IMR-90 (cell line): Measurements from ENCODE around the gene CANX. TPM values are rescaled to one million over a fixed set of nuclear protein-coding genes. Genes with fewer than 3 reads are reported as not detected.

Source experiments
- ATAC-seq: fragments of 200-7000 bp; cut with Tn5 transposase; 2 replicates; pipeline ENCODE4 v1.9.1; 2020; ENCODE audit warnings: low read depth, mild to moderate bottlenecking, moderate library complexity
- BruUV-seq: library from RNA; stranded (reverse); fragments of 400-500 nt; replicated peaks from 2 replicates; lab custom pipeline; 2021; lab: Mats Ljungman, UMichigan
- CTCF ChIA-PET: fragments of 300-600 bp; formaldehyde crosslinking; extraction: SDS; loops from one replicate; lab custom pipeline; 2021; ENCODE audit warnings: antibody characterized with exemption; lab: Yijun Ruan, JAX
- POLR2A ChIA-PET: fragments of 300-600 bp; sonication (Branson Sonifier 250); formaldehyde crosslinking; loops from one replicate; lab custom pipeline; 2022; ENCODE audit warnings: antibody characterized with exemption; ENCODE audit not compliant: unreplicated experiment; lab: Charles Lee
- DNase-seq: peaks from one replicate; pipeline ENCODE4 v3.0.0; 2013
- H2AFZ ChIP-seq: replicated peaks from 2 replicates; pipeline ENCODE3; 2013; ENCODE audit warnings: low read length, mild to moderate bottlenecking; ENCODE audit not compliant: poor library complexity
- H2AK5ac ChIP-seq: 2 replicates; pipeline ENCODE4 v1.6.1; 2013; ENCODE audit warnings: low read depth, low read length, inconsistent platforms
- H2AK9ac ChIP-seq: replicated peaks from 2 replicates; pipeline ENCODE3; 2013; ENCODE audit warnings: mild to moderate bottlenecking, low read depth, low read length, moderate library complexity; ENCODE audit not compliant: poor library complexity
- H2BK120ac ChIP-seq: 2 replicates; pipeline ENCODE4 v1.6.1; 2013; ENCODE audit warnings: low read depth, low read length, inconsistent platforms
- H2BK15ac ChIP-seq: 3 replicates; pipeline ENCODE4 v1.6.1; 2013; ENCODE audit warnings: low read depth, low read length, inconsistent platforms
- H2BK20ac ChIP-seq: 2 replicates; pipeline ENCODE4 v1.6.1; 2013; ENCODE audit warnings: low read depth, mild to moderate bottlenecking, inconsistent platforms, low read length, moderate library complexity
- H2BK5ac ChIP-seq: 2 replicates; pipeline ENCODE4 v1.6.1; 2013; ENCODE audit warnings: mild to moderate bottlenecking, low read depth, low read length, inconsistent platforms; ENCODE audit not compliant: poor library complexity, severe bottlenecking
- H3K14ac ChIP-seq: replicated peaks from 2 replicates; pipeline ENCODE4 v1.6.1; 2013; ENCODE audit warnings: low read depth, low read length, inconsistent platforms
- H3K18ac ChIP-seq: 2 replicates; pipeline ENCODE4 v1.6.1; 2013; ENCODE audit warnings: low read depth, low read length, control low read depth
- H3K23ac ChIP-seq: 2 replicates; pipeline ENCODE4 v1.6.1; 2013; ENCODE audit warnings: low read depth, low read length, inconsistent platforms
- H3K27ac ChIP-seq: 2 replicates; pipeline ENCODE4 v1.5.1; 2013; ENCODE audit warnings: mild to moderate bottlenecking, control low read depth, low read length; ENCODE audit not compliant: insufficient read depth
- H3K27me3 ChIP-seq: 2 replicates; pipeline ENCODE4 v1.6.1; 2013; ENCODE audit warnings: low read length; ENCODE audit not compliant: control insufficient read depth, insufficient read depth
- H3K36me3 ChIP-seq: 2 replicates; pipeline ENCODE4 v1.6.1; 2013; ENCODE audit warnings: low read length, mixed read lengths; ENCODE audit not compliant: control insufficient read depth, insufficient read depth
- H3K4ac ChIP-seq: 2 replicates; pipeline ENCODE4 v1.6.1; 2013; ENCODE audit warnings: low read depth, low read length, inconsistent platforms
- H3K4me1 ChIP-seq: 2 replicates; pipeline ENCODE4 v1.6.1; 2013; ENCODE audit warnings: low read length, mixed read lengths; ENCODE audit not compliant: control insufficient read depth, insufficient read depth
- H3K4me2 ChIP-seq: 2 replicates; pipeline ENCODE4 v1.6.1; 2013; ENCODE audit warnings: low read depth, mild to moderate bottlenecking, control low read depth, low read length, moderate library complexity
- H3K4me3 ChIP-seq: 2 replicates; pipeline ENCODE4 v1.5.1; 2013; ENCODE audit warnings: low read depth, mild to moderate bottlenecking, control low read depth, low read length, moderate library complexity; ENCODE audit not compliant: insufficient read depth
- H3K56ac ChIP-seq: 2 replicates; pipeline ENCODE4 v1.6.1; 2013; ENCODE audit warnings: low read length, inconsistent platforms; ENCODE audit not compliant: insufficient read depth; ENCODE audit errors: extremely low read depth
- H3K79me1 ChIP-seq, 2 experiments: 2 replicates each; pipeline ENCODE4 v1.6.1; 2013; ENCODE audit warnings: low read length in 2 of 2, inconsistent platforms in 1 of 2, low read depth in 1 of 2
- H3K9ac ChIP-seq: 2 replicates; pipeline ENCODE4 v1.6.1; 2013; ENCODE audit warnings: low read depth, low read length, control low read depth
- H3K9me1 ChIP-seq: 2 replicates; pipeline ENCODE4 v1.6.1; 2013; ENCODE audit warnings: low read length, inconsistent platforms; ENCODE audit not compliant: insufficient read depth
- H3K9me3 ChIP-seq: 2 replicates; pipeline ENCODE4 v1.6.1; 2013; ENCODE audit warnings: low read length; ENCODE audit not compliant: control insufficient read depth, insufficient read depth
- H4K20me1 ChIP-seq: 2 replicates; pipeline ENCODE4 v1.6.1; 2013; ENCODE audit warnings: low read length, inconsistent platforms; ENCODE audit not compliant: insufficient read depth
- H4K5ac ChIP-seq: 2 replicates; pipeline ENCODE4 v1.6.1; 2013; ENCODE audit warnings: mild to moderate bottlenecking, low read depth, low read length, control low read depth
- H4K8ac ChIP-seq, 2 experiments: 2 replicates each; pipeline ENCODE4 v1.6.1; 2013; ENCODE audit warnings: low read depth in 2 of 2, low read length in 2 of 2, control low read depth in 1 of 2, inconsistent platforms in 1 of 2
- H4K91ac ChIP-seq: 2 replicates; pipeline ENCODE4 v1.6.1; 2013; ENCODE audit warnings: low read depth, low read length, inconsistent platforms; ENCODE audit not compliant: insufficient read depth
- BHLHE40 ChIP-seq: fragments of 150-350 bp; IDR thresholded peaks from 2 replicates; pipeline ENCODE4 v1.6.1; 2016; ENCODE audit warnings: mild to moderate bottlenecking, low read depth, low read length
- CEBPB ChIP-seq: IDR thresholded peaks from 2 replicates; pipeline ENCODE4 v1.6.1; 2012; ENCODE audit warnings: low read depth, low read length, improper control_type of control experiment
- CHD1 ChIP-seq: IDR thresholded peaks from 2 replicates; pipeline ENCODE4 v1.6.1; 2012; ENCODE audit warnings: low read depth, low read length, improper control_type of control experiment
- FOS ChIP-seq: fragments of 150-350 bp; IDR thresholded peaks from 2 replicates; pipeline ENCODE4 v1.6.1; 2016; ENCODE audit warnings: low read depth, low read length
- MAFK ChIP-seq: IDR thresholded peaks from 2 replicates; pipeline ENCODE4 v1.6.1; 2012; ENCODE audit warnings: low read depth, low read length, improper control_type of control experiment
- MAZ ChIP-seq: IDR thresholded peaks from 2 replicates; pipeline ENCODE4 v1.6.1; 2012; ENCODE audit warnings: low read depth, mild to moderate bottlenecking, low read length, improper control_type of control experiment, moderate library complexity, borderline replicate concordance
- MXI1 ChIP-seq: IDR thresholded peaks from 2 replicates; pipeline ENCODE4 v1.6.1; 2012; ENCODE audit warnings: low read depth, mild to moderate bottlenecking, low read length, moderate library complexity, borderline replicate concordance
- NFE2L2 ChIP-seq: fragments of 150-350 bp; IDR thresholded peaks from 2 replicates; pipeline ENCODE4 v1.6.1; 2016; ENCODE audit warnings: low read depth, mild to moderate bottlenecking, low read length
- POLR2A ChIP-seq: IDR thresholded peaks from 2 replicates; pipeline ENCODE4 v1.6.1; 2012; ENCODE audit warnings: mild to moderate bottlenecking, low read depth, low read length
- RAD21 ChIP-seq: IDR thresholded peaks from 2 replicates; pipeline ENCODE4 v1.6.1; 2012; ENCODE audit warnings: low read length, improper control_type of control experiment
- RCOR1 ChIP-seq: IDR thresholded peaks from 2 replicates; pipeline ENCODE4 v1.6.1; 2012; ENCODE audit warnings: mild to moderate bottlenecking, low read length, improper control_type of control experiment; ENCODE audit not compliant: insufficient replicate concordance
- RFX5 ChIP-seq: IDR thresholded peaks from 2 replicates; pipeline ENCODE4 v1.8.0; 2012; ENCODE audit warnings: low read depth, mild to moderate bottlenecking, low read length, moderate library complexity
- SMC3 ChIP-seq: fragments of 150-350 bp; IDR thresholded peaks from 2 replicates; pipeline ENCODE4 v1.6.1; 2016; ENCODE audit warnings: low read depth, mild to moderate bottlenecking, antibody characterized with exemption, low read length, moderate library complexity
- WGBS, 2 experiments: methylation state at CpG; one replicate each; pipeline versions ENCODE4 v1.1.5 to v1.1.7; 2013; ENCODE audit warnings: missing lambda C conversion rate in 2 of 2; ENCODE audit not compliant: insufficient read length in 1 of 2; ENCODE audit errors: extremely low coverage in 2 of 2; 5-methylcytosine and 5-hydroxymethylcytosine counted together
- dilution Hi-C: fragments of 300-500 bp; cut with HindIII; formaldehyde crosslinking; loops from one replicate; pipeline ENCODE4 v1.14.3; 2018; ENCODE audit warnings: low sequenced_read_pairs; ENCODE audit not compliant: unreplicated experiment
- in situ Hi-C: fragments of 300-500 bp; cut with MboI; formaldehyde crosslinking; loops from 3 replicates; pipeline ENCODE4 v1.14.3; 2019; ENCODE audit warnings: low sequenced_read_pairs, inconsistent platforms, mixed read lengths
- intact Hi-C: fragments of 100-400 bp; cut with micrococcal nuclease; formaldehyde crosslinking; loops from 2 replicates; pipeline ENCODE4 v1.10.0; 2022
- polyA plus RNA-seq, 3 experiments: library from polyadenylated mRNA; depleted of rRNA; stranded (reverse); fragments of >200 nt; gene quantifications; 2 replicates each; pipeline ENCODE4 v1.2.3, GENCODE V29; 2012; ENCODE audit warnings: low replicate concordance in 1 of 3
- total RNA-seq: library from RNA; depleted of rRNA; stranded (reverse); fragments of >200 nt; gene quantifications from 2 replicates; pipeline ENCODE4 v1.2.3, GENCODE V29; 2012
- TF ChIP-seq, protein P1 (sequence below): conservative IDR thresholded peaks from 2 replicates; pipeline ENCODE4 v1.5.1; 2012; ENCODE audit warnings: mild to moderate bottlenecking, low read depth, low read length, improper control_type of control experiment
- TF ChIP-seq, protein P2 (sequence below): fragments of 150-350 bp; IDR thresholded peaks from 2 replicates; pipeline ENCODE4 v1.6.1; 2016; ENCODE audit warnings: low read depth, mild to moderate bottlenecking, low read length, moderate library complexity, borderline replicate concordance
- TF ChIP-seq, protein P3 (sequence below): fragments of 150-350 bp; IDR thresholded peaks from 2 replicates; pipeline ENCODE4 v1.6.1; 2017; ENCODE audit warnings: mild to moderate bottlenecking, antibody characterized with exemption, low read length, low read depth

Gene CANX
- total and polyA plus RNA-seq, 2 of the 4 experiments (the other 2 are of a cell fraction): 216 to 345 TPM

DNA sequence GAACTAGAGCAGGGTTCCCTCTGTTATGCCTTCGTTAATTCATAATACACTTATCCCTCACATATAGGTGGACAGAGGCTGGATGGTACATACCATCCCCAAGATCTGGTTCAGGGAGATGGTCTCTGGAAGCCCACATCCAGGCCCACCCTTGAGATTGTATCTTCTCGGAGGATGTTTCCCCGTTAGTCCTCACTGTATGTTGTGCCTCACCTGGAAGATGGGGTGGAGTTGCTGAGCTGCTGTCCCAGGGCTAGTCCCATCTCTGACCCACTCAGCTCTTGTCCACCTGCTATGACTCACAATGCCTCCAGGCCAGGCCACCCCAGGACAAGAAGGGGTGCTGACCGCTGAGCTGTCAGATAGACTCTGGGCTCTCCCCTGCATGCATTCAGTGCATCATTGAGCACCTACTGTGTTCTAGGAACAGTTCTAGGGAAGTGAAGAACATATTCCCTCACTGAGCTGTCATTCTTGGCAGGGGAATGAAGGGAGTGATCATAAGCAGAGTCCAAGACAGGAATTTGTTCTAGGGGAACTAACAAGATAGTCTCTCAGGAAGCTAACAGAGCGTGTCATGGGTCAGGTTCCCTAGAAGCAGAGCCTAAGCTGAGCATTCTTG lies 17.9 kb upstream of the CANX start, which contains the start of gene CBY3:
Gene CBY3, minus strand, starts transcription at position 255 of the 622 bp plus-strand sequence. Its CDS starts 116 bp downstream, at position 139.
- Histone ChIP-seq H3K4me2 (no peak within 1 kb of the TSS), H3K4me3 (no peak within 1 kb of the TSS), H2AFZ (peak within 1 kb of the TSS; percentile 5), H3K9me3 (no peaks in the 10 kb centered on the region), H3K23ac (no peak within 1 kb of the TSS), H3K14ac (no peak within 1 kb of the TSS), H4K8ac (no peak within 1 kb of the TSS), H3K36me3 (no peaks in the 10 kb centered on the region), H3K18ac (no peak within 1 kb of the TSS), H4K5ac (no peak within 1 kb of the TSS), H3K27ac (no peak within 1 kb of the TSS), H3K9me1 (0 out of 2 replicates have a peak, but pooled peaks cover 5% of the 10 kb centered on the region), H3K56ac (no peak within 1 kb of the TSS), H4K20me1 (no peaks in the 10 kb centered on the region), H3K4ac (no peak within 1 kb of the TSS), H2AK5ac (no peak within 1 kb of the TSS), H2AK9ac (peak within 1 kb of the TSS; percentile 72), H3K9ac (no peak within 1 kb of the TSS), H2BK20ac (no peak within 1 kb of the TSS), H4K91ac (no peak within 1 kb of the TSS), H2BK15ac (no peak within 1 kb of the TSS), H3K4me1 (peaks cover 4% of the 10 kb centered on the region), H2BK120ac (no peak within 1 kb of the TSS), H3K27me3 (no peaks in the 10 kb centered on the region), H3K79me1 (peaks cover 8 to 31% of the 10 kb centered on the region in 2 experiments), H2BK5ac (no peak within 1 kb of the TSS)
- ATAC-seq (no peak), DNase-seq (peak; percentile 45)
- intact Hi-C loops: no loop called here
- ChIA-PET CTCF (no interaction called here), POLR2A (no interaction called here)
- dilution Hi-C loops: no loop called here
- in situ Hi-C loops: no loop called here
- BruUV-seq: no TSS peak
- 86% methylated on average over 1 of the region's 5 CpGs; no CpG with 5 or more reads in 1 of the 2 experiments for WGBS, 2 experiments
- TF ChIP-seq SMC3: no peak
- TF ChIP-seq, protein P1, sequence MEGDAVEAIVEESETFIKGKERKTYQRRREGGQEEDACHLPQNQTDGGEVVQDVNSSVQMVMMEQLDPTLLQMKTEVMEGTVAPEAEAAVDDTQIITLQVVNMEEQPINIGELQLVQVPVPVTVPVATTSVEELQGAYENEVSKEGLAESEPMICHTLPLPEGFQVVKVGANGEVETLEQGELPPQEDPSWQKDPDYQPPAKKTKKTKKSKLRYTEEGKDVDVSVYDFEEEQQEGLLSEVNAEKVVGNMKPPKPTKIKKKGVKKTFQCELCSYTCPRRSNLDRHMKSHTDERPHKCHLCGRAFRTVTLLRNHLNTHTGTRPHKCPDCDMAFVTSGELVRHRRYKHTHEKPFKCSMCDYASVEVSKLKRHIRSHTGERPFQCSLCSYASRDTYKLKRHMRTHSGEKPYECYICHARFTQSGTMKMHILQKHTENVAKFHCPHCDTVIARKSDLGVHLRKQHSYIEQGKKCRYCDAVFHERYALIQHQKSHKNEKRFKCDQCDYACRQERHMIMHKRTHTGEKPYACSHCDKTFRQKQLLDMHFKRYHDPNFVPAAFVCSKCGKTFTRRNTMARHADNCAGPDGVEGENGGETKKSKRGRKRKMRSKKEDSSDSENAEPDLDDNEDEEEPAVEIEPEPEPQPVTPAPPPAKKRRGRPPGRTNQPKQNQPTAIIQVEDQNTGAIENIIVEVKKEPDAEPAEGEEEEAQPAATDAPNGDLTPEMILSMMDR: no peak
- no peak for TF ChIP-seq RFX5
- TF ChIP-seq MXI1: no peak
- TF ChIP-seq CHD1: no peak
- TF ChIP-seq NFE2L2: no peak
- TF ChIP-seq RCOR1: no peak
- no peak for TF ChIP-seq POLR2A
- TF ChIP-seq FOS: no peak
- TF ChIP-seq RAD21: no peak
- TF ChIP-seq BHLHE40: no peak
- TF ChIP-seq MAZ: no peak
- TF ChIP-seq, protein P2, sequence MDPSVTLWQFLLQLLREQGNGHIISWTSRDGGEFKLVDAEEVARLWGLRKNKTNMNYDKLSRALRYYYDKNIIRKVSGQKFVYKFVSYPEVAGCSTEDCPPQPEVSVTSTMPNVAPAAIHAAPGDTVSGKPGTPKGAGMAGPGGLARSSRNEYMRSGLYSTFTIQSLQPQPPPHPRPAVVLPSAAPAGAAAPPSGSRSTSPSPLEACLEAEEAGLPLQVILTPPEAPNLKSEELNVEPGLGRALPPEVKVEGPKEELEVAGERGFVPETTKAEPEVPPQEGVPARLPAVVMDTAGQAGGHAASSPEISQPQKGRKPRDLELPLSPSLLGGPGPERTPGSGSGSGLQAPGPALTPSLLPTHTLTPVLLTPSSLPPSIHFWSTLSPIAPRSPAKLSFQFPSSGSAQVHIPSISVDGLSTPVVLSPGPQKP: no peak
- TF ChIP-seq MAFK: no peak
- no peak for TF ChIP-seq CEBPB
- TF ChIP-seq, protein P3, sequence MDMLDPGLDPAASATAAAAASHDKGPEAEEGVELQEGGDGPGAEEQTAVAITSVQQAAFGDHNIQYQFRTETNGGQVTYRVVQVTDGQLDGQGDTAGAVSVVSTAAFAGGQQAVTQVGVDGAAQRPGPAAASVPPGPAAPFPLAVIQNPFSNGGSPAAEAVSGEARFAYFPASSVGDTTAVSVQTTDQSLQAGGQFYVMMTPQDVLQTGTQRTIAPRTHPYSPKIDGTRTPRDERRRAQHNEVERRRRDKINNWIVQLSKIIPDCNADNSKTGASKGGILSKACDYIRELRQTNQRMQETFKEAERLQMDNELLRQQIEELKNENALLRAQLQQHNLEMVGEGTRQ: no peak
